ENCODE measurements around the gene UTS2B.
A peak's percentile ranks its signal among the peaks of the same experiment; 100 is the strongest.

Gene UTS2B, protein sequence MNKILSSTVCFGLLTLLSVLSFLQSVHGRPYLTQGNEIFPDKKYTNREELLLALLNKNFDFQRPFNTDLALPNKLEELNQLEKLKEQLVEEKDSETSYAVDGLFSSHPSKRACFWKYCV

DNA sequence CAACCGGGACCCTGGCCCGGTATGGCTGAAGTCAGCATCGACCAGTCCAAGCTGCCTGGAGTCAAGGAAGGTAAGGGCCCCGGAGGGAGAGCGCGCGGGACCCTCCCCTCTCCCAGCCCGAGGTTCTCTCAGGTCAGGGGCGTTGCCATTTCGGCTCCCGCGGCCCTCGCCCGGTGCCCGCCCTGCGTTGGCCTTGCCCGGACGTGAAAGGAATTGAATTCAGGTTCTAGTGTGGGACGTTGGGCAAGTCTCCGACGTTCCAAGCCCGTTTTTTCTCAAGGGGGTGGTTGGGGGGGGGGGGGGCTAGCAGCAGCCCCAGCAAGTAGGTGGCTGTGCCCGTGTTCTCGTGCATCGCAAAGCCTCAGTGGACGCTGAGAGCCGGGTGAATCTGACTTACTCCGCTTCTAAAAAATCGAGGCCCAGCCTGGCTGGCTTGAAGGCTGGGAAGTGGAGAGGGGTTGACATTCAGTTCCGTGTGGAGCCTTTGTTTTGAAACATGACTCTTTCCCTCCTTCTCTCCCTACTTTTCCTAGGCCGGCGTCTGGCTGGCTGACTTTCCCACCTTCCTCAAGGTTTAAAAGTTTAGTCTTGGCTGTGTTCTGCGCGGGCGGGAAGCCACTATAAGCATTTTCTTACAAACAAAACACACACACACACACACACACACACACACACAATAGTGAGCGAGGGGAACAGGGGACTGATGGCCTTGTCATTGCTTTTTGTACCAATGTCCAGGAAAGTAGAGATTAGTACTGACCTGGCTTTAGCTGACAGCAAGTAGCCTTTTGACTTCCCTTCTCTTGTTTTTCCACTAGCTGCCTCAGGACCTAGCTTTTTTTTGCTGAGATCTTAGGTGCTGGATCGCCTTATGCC lies at the start of gene UTS2B:
Gene UTS2B, minus strand, starts transcription at position 873 of the 876 bp plus-strand sequence. CDS start 48,337 bp downstream, outside the sequence.
- peak; percentile 62 to 75 for DNase-seq (ENCODE audit: low read depth in 1 of 2, low spot score in 1 of 2)
- TF ChIP-seq JUND (IDR thresholded peaks at IDR 0.05; ENCODE audit: low read depth), result no peak
- in situ Hi-C loops (cut with HindIII; ENCODE audit: low pct_unique_long_range_greater_than_20kb, low sequenced_read_pairs), result no loop called here

DNA sequence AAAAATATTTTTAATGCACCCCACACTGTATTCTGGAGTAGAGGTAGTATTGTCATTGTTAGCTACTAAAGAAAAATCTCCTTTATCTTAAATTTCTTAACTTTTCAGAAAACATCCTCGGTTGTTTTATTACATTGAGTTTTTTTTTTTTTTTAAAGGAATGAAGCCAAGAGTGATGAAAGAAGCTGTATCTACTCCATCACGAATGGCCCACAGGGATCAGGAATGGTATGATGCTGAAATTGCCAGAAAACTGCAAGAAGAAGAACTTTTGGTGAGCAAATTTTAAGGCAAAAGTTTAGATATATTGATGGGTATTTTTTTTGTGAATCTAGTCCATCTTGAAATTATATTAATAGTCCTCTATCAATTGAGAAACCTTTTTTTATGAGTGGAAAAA lies 49.7 kb upstream of the UTS2B start:
- TF ChIP-seq JUND (IDR thresholded peaks at IDR 0.05; ENCODE audit: low read depth), result no peak
- no peak for DNase-seq (ENCODE audit: low read depth in 1 of 2, low spot score in 1 of 2)
- in situ Hi-C loops (cut with HindIII; ENCODE audit: low pct_unique_long_range_greater_than_20kb, low sequenced_read_pairs), result no loop called here

DNA sequence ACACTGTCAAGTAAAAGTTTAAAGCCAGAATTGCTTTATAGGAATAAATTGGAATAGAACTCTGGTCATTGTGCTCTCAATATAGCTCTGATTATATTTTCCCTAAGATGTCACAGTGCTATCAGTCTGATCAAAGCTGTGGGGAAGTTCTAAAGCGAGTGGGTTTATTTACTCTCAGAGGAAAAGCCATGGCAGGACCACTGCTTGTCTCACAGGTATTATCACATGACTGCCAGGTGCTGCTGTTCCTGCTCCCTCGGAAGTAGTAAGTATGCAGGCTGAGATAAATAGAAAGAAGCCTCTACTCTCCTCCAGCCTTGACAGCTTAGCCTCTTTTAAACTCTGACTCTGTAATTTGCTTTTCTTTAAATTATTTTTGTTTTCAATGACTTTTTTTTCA lies 49.1 kb upstream of the UTS2B start:
- no peak for TF ChIP-seq JUND (IDR thresholded peaks at IDR 0.05; ENCODE audit: low read depth)
- DNase-seq (ENCODE audit: low read depth in 1 of 2, low spot score in 1 of 2), result no peak
- in situ Hi-C loops (cut with HindIII; ENCODE audit: low pct_unique_long_range_greater_than_20kb, low sequenced_read_pairs), result no loop called here

DNA sequence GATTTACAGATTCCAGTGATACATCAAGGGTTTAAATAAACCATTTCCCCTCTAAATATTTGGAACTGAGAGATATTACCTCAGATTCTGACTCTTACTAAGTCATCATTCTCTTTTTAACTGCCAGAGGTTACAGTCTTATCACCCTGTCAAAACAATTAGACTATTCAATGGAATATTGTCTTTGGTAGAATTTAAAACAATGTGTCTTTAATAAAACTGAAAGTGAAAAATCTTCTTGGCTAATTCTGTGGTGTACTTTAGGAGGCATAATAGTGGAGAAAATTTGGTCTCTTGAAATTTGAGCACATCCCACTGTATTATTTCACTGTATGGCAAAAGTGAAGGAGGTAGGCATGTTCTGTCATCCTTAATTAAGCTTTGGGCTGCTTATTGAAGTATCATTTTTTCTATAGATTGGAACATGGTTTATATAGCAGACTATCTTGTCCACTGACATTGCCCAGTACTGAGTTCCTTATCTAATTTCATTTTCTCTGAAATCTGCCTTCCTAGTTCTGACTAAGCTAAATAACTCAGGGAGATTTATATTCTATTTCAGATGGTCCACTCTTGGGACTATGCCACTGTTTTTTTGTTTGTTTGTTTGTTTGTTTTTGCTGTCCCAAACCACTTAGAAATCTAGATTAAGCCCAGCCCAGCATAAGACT lies 48.0 kb upstream of the UTS2B start:
- TF ChIP-seq JUND (IDR thresholded peaks at IDR 0.05; ENCODE audit: low read depth), result no peak
- no peak for DNase-seq (ENCODE audit: low read depth in 1 of 2, low spot score in 1 of 2)
- in situ Hi-C loops (cut with HindIII; ENCODE audit: low pct_unique_long_range_greater_than_20kb, low sequenced_read_pairs), result no loop called here

DNA sequence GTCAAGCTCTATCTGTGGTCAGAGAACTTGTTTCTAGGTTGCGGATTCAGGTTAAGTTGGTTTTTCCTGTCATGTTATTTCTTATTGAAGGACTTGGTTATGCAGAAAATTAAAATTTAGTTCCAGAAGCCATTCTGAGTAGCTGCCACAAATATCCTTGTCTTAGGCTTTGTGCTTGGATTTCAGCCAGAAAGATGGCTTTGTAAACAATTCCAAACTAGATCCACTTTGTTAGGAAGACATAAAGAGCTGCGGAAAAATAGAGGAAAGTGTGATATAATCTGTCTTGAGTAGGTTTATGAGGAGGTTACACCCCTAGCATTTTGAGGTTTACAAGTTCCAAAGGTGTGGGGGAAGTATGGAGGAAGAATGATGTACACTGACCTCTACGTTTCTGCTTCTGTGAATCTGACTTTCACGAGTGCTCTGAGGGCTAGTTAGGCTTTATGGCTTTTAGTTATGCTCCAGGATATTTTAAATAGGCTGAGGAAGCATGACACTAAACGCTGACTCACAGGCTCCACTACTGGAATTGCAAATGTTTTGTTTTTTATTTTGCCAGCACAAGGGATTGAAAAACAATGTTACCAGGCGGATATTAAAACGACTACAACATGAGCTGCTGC lies 46.3 kb upstream of the UTS2B start:
- peak in 1 of 2 experiments; percentile 41 for DNase-seq (ENCODE audit: low read depth in 1 of 2, low spot score in 1 of 2)
- no peak for TF ChIP-seq JUND (IDR thresholded peaks at IDR 0.05; ENCODE audit: low read depth)
- in situ Hi-C loops (cut with HindIII; ENCODE audit: low pct_unique_long_range_greater_than_20kb, low sequenced_read_pairs), result no loop called here

DNA sequence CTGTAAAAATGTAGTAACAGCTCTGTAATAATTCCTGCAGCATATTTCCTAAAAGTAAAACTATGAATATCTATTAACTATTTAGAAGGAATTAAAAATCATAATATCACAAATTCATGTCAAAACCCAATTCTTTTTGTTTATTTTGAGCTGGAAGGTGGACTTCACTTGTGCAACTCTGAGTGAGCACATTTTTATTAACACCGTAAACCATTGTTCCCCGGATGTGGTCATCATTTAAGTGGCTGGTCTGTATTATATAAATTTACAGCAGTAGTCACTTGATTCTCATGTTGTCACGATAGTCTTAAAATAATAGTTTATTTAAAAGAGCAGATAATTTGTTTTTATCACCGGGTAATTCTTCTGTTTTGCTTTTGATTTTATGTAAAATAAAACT lies 43.0 kb upstream of the UTS2B start:
- DNase-seq (ENCODE audit: low read depth in 1 of 2, low spot score in 1 of 2), result no peak
- in situ Hi-C loops (cut with HindIII; ENCODE audit: low pct_unique_long_range_greater_than_20kb, low sequenced_read_pairs), result no loop called here
- TF ChIP-seq JUND (IDR thresholded peaks at IDR 0.05; ENCODE audit: low read depth), result no peak

DNA sequence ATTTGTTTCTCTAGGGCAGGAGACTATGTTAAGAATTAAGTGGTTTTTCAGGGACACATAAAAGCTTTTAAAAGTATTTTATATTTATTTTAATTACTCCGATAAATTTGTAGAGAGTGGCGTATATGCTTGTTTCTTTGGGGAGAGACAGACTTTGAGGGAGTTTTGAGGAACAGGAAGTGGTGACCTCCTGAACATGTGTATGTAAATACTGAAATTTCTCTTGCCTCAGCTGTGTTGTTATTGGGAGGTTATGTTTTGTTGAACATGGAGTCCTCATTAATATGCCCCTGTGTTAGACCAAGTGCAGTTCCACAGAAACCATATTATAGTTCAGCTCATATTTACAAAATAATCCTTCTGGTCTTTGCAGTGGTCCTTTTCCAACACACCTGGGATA lies 41.8 kb upstream of the UTS2B start:
- DNase-seq (ENCODE audit: low read depth in 1 of 2, low spot score in 1 of 2), result no peak
- no peak for TF ChIP-seq JUND (IDR thresholded peaks at IDR 0.05; ENCODE audit: low read depth)
- in situ Hi-C loops (cut with HindIII; ENCODE audit: low pct_unique_long_range_greater_than_20kb, low sequenced_read_pairs), result no loop called here

DNA sequence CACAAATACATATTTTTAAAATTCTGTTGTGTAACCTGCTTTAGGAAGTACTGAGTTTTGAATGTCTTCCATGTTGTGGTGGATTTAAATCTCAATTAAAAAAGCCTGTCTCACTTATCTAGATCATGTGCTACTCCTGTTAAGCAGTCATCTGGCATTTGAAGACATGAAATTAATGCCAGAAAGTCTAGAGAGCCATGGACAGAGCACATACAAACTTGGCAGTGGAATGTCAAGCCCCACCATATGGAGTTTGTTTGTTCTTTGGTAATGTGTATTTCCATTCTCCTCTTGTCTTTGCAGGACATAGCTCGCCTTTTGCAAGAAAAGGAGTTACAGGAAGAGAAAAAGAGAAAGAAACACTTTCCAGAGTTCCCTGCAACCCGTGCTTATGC lies 39.3 kb upstream of the UTS2B start:
- DNase-seq (ENCODE audit: low read depth in 1 of 2, low spot score in 1 of 2), result no peak
- no peak for TF ChIP-seq JUND (IDR thresholded peaks at IDR 0.05; ENCODE audit: low read depth)
- in situ Hi-C loops (cut with HindIII; ENCODE audit: low pct_unique_long_range_greater_than_20kb, low sequenced_read_pairs), result no loop called here

DNA sequence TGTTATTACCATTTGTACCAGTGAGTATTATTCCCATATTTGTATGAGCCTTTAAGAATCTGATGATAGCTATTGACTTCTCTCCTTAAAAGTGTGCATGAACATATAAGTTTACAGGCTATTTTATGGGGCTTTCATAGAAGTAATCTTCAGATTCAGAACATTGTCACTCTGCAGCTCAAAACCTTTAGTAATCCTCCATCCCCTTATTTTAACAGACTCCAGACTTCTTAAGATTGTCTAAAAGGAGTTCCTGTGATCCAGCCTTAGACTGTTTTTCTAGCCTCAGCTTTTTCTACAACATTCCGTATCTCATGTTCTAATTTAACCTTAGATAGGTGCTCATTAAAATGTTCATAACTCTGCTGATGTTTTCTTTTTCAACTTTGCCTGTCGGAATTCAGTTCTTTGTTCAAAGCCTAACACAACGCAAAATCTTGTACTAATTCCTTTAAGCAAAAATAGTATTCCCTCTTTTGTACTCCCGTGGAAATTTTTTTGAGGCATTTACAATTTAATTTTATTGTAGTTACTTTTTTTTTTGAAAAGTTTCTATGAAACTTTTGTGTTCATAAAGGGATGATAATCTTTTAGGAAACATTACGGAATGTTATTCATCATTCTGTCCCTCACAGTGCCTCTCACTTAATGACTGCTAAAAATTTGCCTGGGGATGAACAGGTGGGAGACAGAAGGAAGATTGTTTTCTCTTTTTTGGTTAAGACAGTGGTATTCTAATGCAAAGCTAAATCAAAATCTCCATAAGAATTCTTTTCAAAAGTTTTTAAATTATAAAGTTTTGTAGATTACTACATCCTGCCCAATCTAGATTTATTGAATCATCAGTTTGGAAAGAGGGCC lies 38.7 kb upstream of the UTS2B start:
- in situ Hi-C loops (cut with HindIII; ENCODE audit: low pct_unique_long_range_greater_than_20kb, low sequenced_read_pairs), result no loop called here

DNA sequence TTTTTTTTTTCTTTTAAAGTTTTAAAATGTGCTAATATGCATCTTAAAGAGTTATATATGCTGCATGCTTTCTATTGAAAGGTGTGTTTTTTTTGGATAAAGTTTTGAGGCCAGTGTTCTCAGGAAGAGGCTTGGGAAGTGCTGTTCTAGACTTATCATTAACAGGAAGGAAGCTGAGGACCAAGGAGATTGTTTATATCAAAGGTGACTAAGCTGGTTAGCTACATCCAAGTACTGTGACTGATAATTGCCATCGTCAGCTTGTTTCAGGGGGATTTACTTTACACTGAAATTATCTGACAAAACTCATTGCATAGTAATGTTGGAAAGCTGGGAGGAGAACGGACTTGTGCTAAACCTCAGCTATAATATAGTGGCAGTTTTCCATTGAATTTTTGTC lies 36.3 kb upstream of the UTS2B start:
- DNase-seq (ENCODE audit: low read depth in 1 of 2, low spot score in 1 of 2), result no peak
- in situ Hi-C loops (cut with HindIII; ENCODE audit: low pct_unique_long_range_greater_than_20kb, low sequenced_read_pairs), result no loop called here

More for the DNA sequence above, 38.7 kb upstream of the UTS2B start:
- no peak for DNase-seq (ENCODE audit: low read depth in 1 of 2, low spot score in 1 of 2)
- no peak for TF ChIP-seq JUND (IDR thresholded peaks at IDR 0.05; ENCODE audit: low read depth)

DNA sequence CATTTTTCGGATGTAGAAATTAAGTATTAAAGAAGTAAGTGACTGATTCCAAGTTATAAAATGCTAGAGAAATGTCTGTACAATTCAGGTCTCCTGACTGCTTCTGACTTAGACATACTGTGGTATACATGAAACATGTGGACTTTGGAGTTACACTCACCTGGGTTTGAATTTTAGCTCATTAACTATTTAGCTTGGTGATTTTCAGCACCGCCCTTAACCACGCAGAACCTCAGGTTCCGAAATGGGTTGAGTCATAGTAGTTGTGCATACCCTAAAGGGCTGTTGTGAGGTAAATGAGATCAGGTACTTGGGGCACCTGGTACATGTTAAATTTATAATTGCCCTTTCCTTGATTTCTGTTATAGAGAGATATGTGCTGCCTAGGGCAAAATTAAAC lies 32.9 kb upstream of the UTS2B start:
- in situ Hi-C loops (cut with HindIII; ENCODE audit: low pct_unique_long_range_greater_than_20kb, low sequenced_read_pairs), result no loop called here
- TF ChIP-seq JUND (IDR thresholded peaks at IDR 0.05; ENCODE audit: low read depth), result no peak
- DNase-seq (ENCODE audit: low read depth in 1 of 2, low spot score in 1 of 2), result no peak

More for the DNA sequence above, 36.3 kb upstream of the UTS2B start:
- no peak for TF ChIP-seq JUND (IDR thresholded peaks at IDR 0.05; ENCODE audit: low read depth)

DNA sequence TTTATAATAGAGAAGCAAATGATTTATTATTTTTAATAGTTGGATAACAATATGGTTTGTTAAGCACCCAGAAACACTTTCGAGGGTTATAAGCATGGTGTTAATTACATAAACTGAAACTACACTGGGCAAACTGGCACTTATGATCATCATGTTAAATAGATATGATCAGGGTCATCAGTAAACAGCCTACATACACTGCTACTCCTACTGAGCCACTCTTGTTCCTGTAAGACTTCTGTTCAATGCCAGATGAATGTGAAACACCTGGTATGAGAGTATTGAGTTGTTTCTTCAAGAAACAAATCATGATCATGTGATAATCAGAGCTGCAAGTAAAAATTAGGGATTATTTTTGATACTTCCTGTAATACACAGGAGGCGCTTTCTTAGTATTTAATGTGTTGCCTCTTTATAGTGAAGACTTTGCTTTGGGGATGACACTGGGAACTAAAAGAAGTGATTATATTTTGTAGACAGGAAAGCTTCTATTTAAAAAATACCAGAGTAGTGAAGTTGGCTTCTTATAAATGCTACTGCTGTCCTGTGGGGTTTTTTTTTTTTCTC lies 32.3 kb upstream of the UTS2B start:
- in situ Hi-C loops (cut with HindIII; ENCODE audit: low pct_unique_long_range_greater_than_20kb, low sequenced_read_pairs), result no loop called here
- DNase-seq (ENCODE audit: low read depth in 1 of 2, low spot score in 1 of 2), result no peak
- no peak for TF ChIP-seq JUND (IDR thresholded peaks at IDR 0.05; ENCODE audit: low read depth)
